H9 (cell line): ENCODE measurements around the gene ATXN10. TPM values are rescaled to one million over a fixed set of nuclear protein-coding genes. Genes with fewer than 3 reads are reported as not detected.

Source experiments
- DNase-seq: peaks from one replicate; pipeline ENCODE4 v3.0.0-alpha.2; 2017
- H2AFZ ChIP-seq: one replicate; pipeline ENCODE4 v1.6.1; 2013; ENCODE audit warnings: mild to moderate bottlenecking, low read length, control low read depth, moderate library complexity
- H2AK5ac ChIP-seq: 2 replicates; pipeline ENCODE4 v1.6.1; 2013; ENCODE audit warnings: low read length, control low read depth, mixed read lengths; ENCODE audit not compliant: insufficient read length
- H2BK120ac ChIP-seq: one replicate; pipeline ENCODE4 v1.6.1; 2013; ENCODE audit warnings: low read depth, mild to moderate bottlenecking, low read length, control low read depth, inconsistent platforms; ENCODE audit not compliant: poor library complexity, severe bottlenecking
- H2BK12ac ChIP-seq: 2 replicates; pipeline ENCODE4 v1.6.1; 2013; ENCODE audit warnings: low read length, control low read depth, mixed read lengths, low read depth; ENCODE audit not compliant: insufficient read length
- H2BK15ac ChIP-seq: 2 replicates; pipeline ENCODE4 v1.6.1; 2013; ENCODE audit warnings: low read depth, low read length, control low read depth
- H2BK20ac ChIP-seq: one replicate; pipeline ENCODE4 v1.6.1; 2013; ENCODE audit warnings: low read depth, mild to moderate bottlenecking, low read length, control low read depth, inconsistent platforms; ENCODE audit not compliant: poor library complexity, severe bottlenecking
- H2BK5ac ChIP-seq: 2 replicates; pipeline ENCODE4 v1.6.1; 2013; ENCODE audit warnings: low read length, control low read depth, mixed read lengths; ENCODE audit not compliant: insufficient read length
- H3K14ac ChIP-seq: 2 replicates; pipeline ENCODE4 v1.6.1; 2013; ENCODE audit warnings: low read length, control low read depth; ENCODE audit not compliant: insufficient read depth
- H3K18ac ChIP-seq: 2 replicates; pipeline ENCODE4 v1.6.1; 2013; ENCODE audit warnings: low read depth, mild to moderate bottlenecking, mixed read lengths, low read length, control low read depth; ENCODE audit not compliant: insufficient read length
- H3K23ac ChIP-seq: 2 replicates; pipeline ENCODE4 v1.6.1; 2013; ENCODE audit warnings: low read length, control low read depth, mixed read lengths, low read depth; ENCODE audit not compliant: insufficient read length
- H3K23me2 ChIP-seq: 2 replicates; pipeline ENCODE4 v1.6.1; 2013; ENCODE audit warnings: low read depth, mild to moderate bottlenecking, mixed read lengths, low read length, control low read depth; ENCODE audit not compliant: insufficient read length, poor library complexity, severe bottlenecking
- H3K27ac ChIP-seq: 2 replicates; pipeline ENCODE4 v1.5.1; 2013; ENCODE audit warnings: low read length, control low read depth, mixed read lengths, low read depth; ENCODE audit not compliant: insufficient read length
- H3K27me3 ChIP-seq: 2 replicates; pipeline ENCODE4 v1.6.1; 2013; ENCODE audit warnings: low read length, control low read depth, inconsistent platforms; ENCODE audit not compliant: insufficient read depth
- H3K4ac ChIP-seq: 2 replicates; pipeline ENCODE4 v1.6.1; 2013; ENCODE audit warnings: low read depth, mild to moderate bottlenecking, control low read depth, inconsistent platforms, low read length, moderate library complexity
- H3K4me1 ChIP-seq: 2 replicates; pipeline ENCODE4 v1.6.1; 2013; ENCODE audit warnings: low read length, control low read depth, inconsistent platforms; ENCODE audit not compliant: insufficient read depth
- H3K4me2 ChIP-seq: 2 replicates; pipeline ENCODE4 v1.6.1; 2013; ENCODE audit warnings: low read length, control low read depth, mixed read lengths; ENCODE audit not compliant: insufficient read length, insufficient read depth
- H3K56ac ChIP-seq: 2 replicates; pipeline ENCODE4 v1.6.1; 2013; ENCODE audit warnings: low read depth, mild to moderate bottlenecking, mixed read lengths, low read length, control low read depth; ENCODE audit not compliant: insufficient read length
- H3K79me1 ChIP-seq: 2 replicates; pipeline ENCODE4 v1.6.1; 2013; ENCODE audit warnings: low read depth, mild to moderate bottlenecking, moderate library complexity, low read length, control low read depth, inconsistent platforms; ENCODE audit not compliant: insufficient read depth, poor library complexity, severe bottlenecking
- H3K79me2 ChIP-seq: 2 replicates; pipeline ENCODE4 v1.6.1; 2013; ENCODE audit warnings: low read length, control low read depth, inconsistent platforms; ENCODE audit not compliant: insufficient read depth
- H3K9ac ChIP-seq: 2 replicates; pipeline ENCODE4 v1.6.1; 2013; ENCODE audit warnings: low read length, control low read depth, mixed read lengths; ENCODE audit not compliant: insufficient read length; ENCODE audit errors: extremely low read depth
- H3K9me3 ChIP-seq: one replicate; pipeline ENCODE4 v1.6.1; 2013; ENCODE audit warnings: low read depth, low read length, inconsistent platforms; ENCODE audit not compliant: control insufficient read depth
- H3T11ph ChIP-seq: one replicate; pipeline ENCODE4 v1.6.1; 2013; ENCODE audit warnings: mild to moderate bottlenecking, low read length, control low read depth, inconsistent platforms
- H4K20me1 ChIP-seq: one replicate; pipeline ENCODE4 v1.6.1; 2013; ENCODE audit not compliant: control insufficient read depth, insufficient read length, insufficient read depth
- H4K5ac ChIP-seq: 2 replicates; pipeline ENCODE4 v1.6.1; 2013; ENCODE audit warnings: low read depth, mild to moderate bottlenecking, mixed read lengths, low read length, control low read depth; ENCODE audit not compliant: insufficient read length
- H4K8ac ChIP-seq: replicated peaks from 2 replicates; pipeline ENCODE4 v1.6.1; 2013; ENCODE audit warnings: low read length, control low read depth, mixed read lengths, low read depth; ENCODE audit not compliant: insufficient read length
- H4K91ac ChIP-seq: 2 replicates; pipeline ENCODE4 v1.6.1; 2013; ENCODE audit warnings: low read depth, mild to moderate bottlenecking, moderate library complexity, mixed read lengths, low read length, control low read depth; ENCODE audit not compliant: insufficient read length
- H3K27ac Mint-ChIP-seq, 3 experiments: 2 replicates in 2 of 3; 3 replicates in 1 of 3; pipeline ENCODE4 v1.8.0; 2020 to 2021; ENCODE audit warnings: mixed read lengths in 3 of 3, mild to moderate bottlenecking in 1 of 3, moderate library complexity in 1 of 3
- H3K27me3 Mint-ChIP-seq: 2 replicates; pipeline ENCODE4 v1.8.0; 2021; ENCODE audit warnings: low read depth, mild to moderate bottlenecking, moderate library complexity, mixed read lengths
- H3K36me3 Mint-ChIP-seq, 3 experiments: 2 replicates in 2 of 3; 3 replicates in 1 of 3; pipeline ENCODE4 v1.8.0; 2020 to 2021; ENCODE audit warnings: low read depth in 3 of 3, mixed read lengths in 3 of 3; ENCODE audit not compliant: insufficient read depth in 1 of 3
- H3K4me1 Mint-ChIP-seq, 2 experiments: 2 replicates each; pipeline ENCODE4 v1.8.0; 2020; ENCODE audit warnings: mixed read lengths in 2 of 2
- H3K4me3 Mint-ChIP-seq, 2 experiments: 2 replicates in 1 of 2; 3 replicates in 1 of 2; pipeline ENCODE4 v1.8.0; 2020 to 2021; ENCODE audit warnings: mild to moderate bottlenecking in 2 of 2, mixed read lengths in 2 of 2, moderate library complexity in 1 of 2
- H3K9me3 Mint-ChIP-seq, 2 experiments: 2 replicates in 1 of 2; 3 replicates in 1 of 2; pipeline ENCODE4 v1.8.0; 2020; ENCODE audit warnings: mild to moderate bottlenecking in 2 of 2, mixed read lengths in 2 of 2, moderate library complexity in 1 of 2
- CTCF ChIP-seq: fragments of 200-600 bp; sonication (generic); conservative IDR thresholded peaks from 3 replicates; pipeline ENCODE4 v1.8.0; 2021; ENCODE audit warnings: antibody characterized with exemption, mild to moderate bottlenecking
- WGBS: extraction: QIAGEN DNeasy Blood & Tissue Kit; methylation state at CpG from one replicate; pipeline ENCODE4 v1.1.7; 2013; ENCODE audit warnings: missing lambda C conversion rate, low lambda C conversion rate, mixed read lengths; ENCODE audit not compliant: insufficient read length; ENCODE audit errors: extremely low coverage; 5-methylcytosine and 5-hydroxymethylcytosine counted together
- total RNA-seq: library from RNA; stranded (reverse); gene quantifications from 2 replicates; pipeline ENCODE4 v1.2.1, GENCODE V29; 2021

ATXN10 gene
- total RNA-seq, 1 experiment from 2014 or later = 210 TPM

- no peak overlapping the region for H2BK12ac ChIP-seq
- no peak overlapping the region for H3K4ac ChIP-seq
- H3K4me2 ChIP-seq = no peak overlapping the region
- no peak overlapping the region for H2AK5ac ChIP-seq
- H2BK120ac ChIP-seq = no peak overlapping the region
- no peak overlapping the region for H3K23ac ChIP-seq
- H3K79me2 ChIP-seq = no peaks in the 10 kb centered on the region
- no peak overlapping the region for H4K91ac ChIP-seq
- peaks cover 2% of the 10 kb centered on the region; the same call in 1 of the 2 replicates for H3K4me1 ChIP-seq
- no peak overlapping the region for H3K18ac ChIP-seq
- Mint-ChIP-seq H3K4me3 (no peak overlapping the region), H3K9me3 (peaks cover 3 to 13% of the 10 kb centered on the region in 2 experiments; a peak in 4 of 5 replicates), H3K27ac (no peak overlapping the region), H3K4me1 (peaks cover 28 to 30% of the 10 kb centered on the region in 2 experiments), H3K27me3 (no peaks in the 10 kb centered on the region), H3K36me3 (peaks cover 28 to 40% (median 36%) of the 10 kb centered on the region in 3 experiments)
- H2AFZ ChIP-seq = no peak overlapping the region
- H4K5ac ChIP-seq = no peak overlapping the region
- no peak overlapping the region for H4K8ac ChIP-seq
- H3K14ac ChIP-seq = no peak overlapping the region
- no peak for DNase-seq
- no CpG with 5 or more reads among the region's 2 CpGs for WGBS
- H2BK20ac ChIP-seq = no peak overlapping the region
- H2BK15ac ChIP-seq = no peak overlapping the region
- no peaks in the 10 kb centered on the region for H3K27me3 ChIP-seq
- no peaks in the 10 kb centered on the region for H3K23me2 ChIP-seq
- no peaks in the 10 kb centered on the region for H4K20me1 ChIP-seq
- no peak overlapping the region for H3K56ac ChIP-seq
- H3K27ac ChIP-seq = no peak overlapping the region
- no peaks in the 10 kb centered on the region for H3K9me3 ChIP-seq
- no peak overlapping the region for H2BK5ac ChIP-seq
- no peak overlapping the region for H3T11ph ChIP-seq
- no peak overlapping the region for H3K9ac ChIP-seq
- TF ChIP-seq CTCF = no peak
- no peaks in the 10 kb centered on the region for H3K79me1 ChIP-seq
Observed at GRCh38 chr22:45848904-45849303, 177.3 kb downstream of the ATXN10 start.
